ENCODE measurements around the gene DGKH. TPM values are rescaled to one million over a fixed set of nuclear protein-coding genes. Genes with fewer than 3 reads are reported as not detected.

DGKH gene
- total and polyA plus RNA-seq, 11 donors = 1.8 to 13.1 (median 7.4) TPM

DNA sequence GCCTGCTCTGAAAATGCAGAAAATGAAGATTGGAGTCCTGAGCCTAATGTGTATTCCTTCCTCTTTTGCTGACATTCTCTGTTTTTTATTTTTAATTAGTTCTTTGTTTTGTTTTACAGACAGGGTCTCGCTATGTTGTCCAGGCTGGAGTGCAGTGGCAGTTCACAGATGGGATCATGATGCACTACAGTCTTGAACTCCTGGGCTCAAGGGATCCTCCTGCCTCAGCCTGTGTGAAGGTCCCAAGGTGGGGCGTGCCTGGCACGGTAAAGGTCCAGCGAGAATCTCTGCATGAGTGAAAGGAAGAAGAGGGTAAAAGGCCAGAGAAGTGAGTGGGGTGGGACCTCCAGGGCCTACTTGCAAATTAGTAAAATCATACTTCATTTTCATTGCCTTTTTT, 34.3 kb upstream of the DGKH start:
- H3K36me3 ChIP-seq = no peaks in the 10 kb centered on the region
- DNase-seq (no peak), ATAC-seq (no peak)
- peaks cover 0 to 13% (median 6%) of the 10 kb centered on the region in 12 donors for H3K4me1 ChIP-seq
- no peak for TF ChIP-seq POLR2A (IDR thresholded peaks at IDR 0.05)
- TF ChIP-seq CTCF (IDR thresholded peaks at IDR 0.05) = no peak
- H3K27me3 ChIP-seq = no peaks in the 10 kb centered on the region
- no peaks in the 10 kb centered on the region for H3K9me3 ChIP-seq
- no peak overlapping the region for H3K4me3 ChIP-seq
- H3K27ac ChIP-seq = no peak overlapping the region
- 98 to 99% (median 99%) methylated on average over 4 of the region's 4 CpGs for WGBS, 4 donors
- intact Hi-C loops (cut with DNase I) = no loop called here

DNA sequence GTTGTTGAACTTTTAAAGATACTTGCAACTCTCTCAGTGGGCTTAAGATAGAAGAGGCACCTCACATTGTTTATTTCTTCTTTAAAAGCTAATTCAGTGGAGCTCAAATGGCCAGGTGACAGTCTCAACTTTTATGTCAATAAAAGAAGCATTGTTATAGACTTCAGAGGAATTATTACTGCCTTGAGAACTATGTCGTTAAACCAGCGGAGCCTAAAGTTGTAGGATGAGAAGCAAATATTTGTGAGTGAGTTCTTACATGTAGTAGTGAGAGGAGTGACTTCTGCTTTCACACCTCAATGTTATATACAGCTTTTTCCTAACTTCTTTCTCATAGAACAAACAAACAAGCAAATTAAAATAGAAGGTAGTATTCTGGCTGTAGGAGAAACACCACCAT, 31.2 kb upstream of the DGKH start:
- TF ChIP-seq POLR2A (IDR thresholded peaks at IDR 0.05) (no peak), CTCF (IDR thresholded peaks at IDR 0.05) (no peak)
- Histone ChIP-seq H3K27me3 (no peaks in the 10 kb centered on the region), H3K9me3 (no peaks in the 10 kb centered on the region), H3K36me3 (no peaks in the 10 kb centered on the region), H3K4me3 (no peak overlapping the region), H3K27ac (no peak overlapping the region), H3K4me1 (peaks cover 0 to 3% (median 0%) of the 10 kb centered on the region in 12 donors)
- WGBS, 4 donors = 92 to 95% (median 94%) methylated on average over 2 of the region's 2 CpGs
- DNase-seq (no peak), ATAC-seq (no peak)
- intact Hi-C loops (cut with DNase I) = no loop called here

GRCh38 chr13:42021851-42022250, 26.6 kb upstream of the DGKH start:
- no peaks in the 10 kb centered on the region for H3K4me1 ChIP-seq
- no peaks in the 10 kb centered on the region for H3K36me3 ChIP-seq
- H3K27me3 ChIP-seq = no peaks in the 10 kb centered on the region
- TF ChIP-seq POLR2A (IDR thresholded peaks at IDR 0.05) (no peak), CTCF (IDR thresholded peaks at IDR 0.05) (no peak)
- ATAC-seq = no peak
- no peak overlapping the region for H3K27ac ChIP-seq
- DNase-seq = no peak
- H3K9me3 ChIP-seq = no peaks in the 10 kb centered on the region
- intact Hi-C loops (cut with DNase I) = no loop called here
- no peak overlapping the region for H3K4me3 ChIP-seq

DNA sequence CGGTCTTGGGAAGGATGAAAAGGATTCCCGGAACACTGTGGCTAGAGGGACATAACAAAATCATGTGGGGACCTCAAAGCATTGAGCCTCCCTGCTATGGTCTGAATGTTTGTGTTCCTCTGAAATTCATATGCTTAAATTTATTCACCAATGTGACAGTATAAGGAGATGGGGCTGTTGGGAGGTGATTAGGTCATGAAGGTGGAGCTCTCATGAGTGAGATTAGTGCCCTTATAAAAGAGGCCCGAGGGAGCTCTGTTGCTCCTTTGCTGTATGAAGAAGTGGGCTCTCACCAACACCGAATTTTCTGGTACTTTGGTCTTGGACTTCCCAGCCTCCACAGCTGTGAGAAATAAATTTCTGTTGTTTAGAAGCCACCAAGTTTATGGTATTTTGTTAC, 26.1 kb upstream of the DGKH start:
- H3K4me3 ChIP-seq = no peak overlapping the region
- DNase-seq (no peak), ATAC-seq (no peak)
- WGBS, 4 donors = 83 to 96% (median 88%) methylated on average over 4 of the region's 4 CpGs
- no peaks in the 10 kb centered on the region for H3K9me3 ChIP-seq
- no peaks in the 10 kb centered on the region for H3K4me1 ChIP-seq
- intact Hi-C loops (cut with DNase I) = no loop called here
- H3K36me3 ChIP-seq = no peaks in the 10 kb centered on the region
- no peak for TF ChIP-seq POLR2A (IDR thresholded peaks at IDR 0.05)
- TF ChIP-seq CTCF (IDR thresholded peaks at IDR 0.05) = no peak
- no peaks in the 10 kb centered on the region for H3K27me3 ChIP-seq
- no peak overlapping the region for H3K27ac ChIP-seq
